DND-41 (cell line): ENCODE results near the gene TM4SF1.

Experiments used
- ATAC-seq: fragments of 200-7000 bp; cut with Tn5 transposase; 3 replicates; pipeline ENCODE4 v1.9.1; 2021; ENCODE audit warnings: low read depth; ENCODE audit not compliant: insufficient read depth
- DNase-seq: peaks from one replicate; pipeline ENCODE4 v3.0.0-alpha.2; 2020
- H2AFZ ChIP-seq: 2 replicates; pipeline ENCODE4 v1.6.0; 2012; ENCODE audit warnings: low read depth, low read length
- H3K27ac ChIP-seq: 2 replicates; pipeline ENCODE4 v1.5.1; 2012; ENCODE audit warnings: low read length, inconsistent platforms
- H3K27me3 ChIP-seq: fragments of 200-600 bp; sonication (generic); 2 replicates; pipeline ENCODE4 v1.6.0; 2012; ENCODE audit warnings: low read length, mild to moderate bottlenecking, inconsistent platforms; ENCODE audit not compliant: insufficient read depth, poor library complexity
- H3K36me3 ChIP-seq: 2 replicates; pipeline ENCODE4 v1.5.1; 2012; ENCODE audit warnings: low read length, inconsistent platforms; ENCODE audit not compliant: insufficient read depth
- H3K4me1 ChIP-seq: 2 replicates; pipeline ENCODE4 v1.5.1; 2012; ENCODE audit warnings: mild to moderate bottlenecking, low read length; ENCODE audit not compliant: insufficient read depth
- H3K4me2 ChIP-seq: 2 replicates; pipeline ENCODE4 v1.6.0; 2012; ENCODE audit warnings: mild to moderate bottlenecking, moderate library complexity, low read length, inconsistent platforms; ENCODE audit not compliant: insufficient read depth
- H3K4me3 ChIP-seq, 2 experiments: fragments of 200-600 bp in 1 of 2; shearing (Covaris generic) in 1 of 2; 2 replicates each; pipeline ENCODE4 v1.5.1; 2012 to 2016; ENCODE audit warnings: inconsistent platforms in 2 of 2, low read length in 2 of 2, mild to moderate bottlenecking in 2 of 2, low read depth in 1 of 2, moderate library complexity in 1 of 2
- H3K79me2 ChIP-seq: 2 replicates; pipeline ENCODE4 v1.6.0; 2012; ENCODE audit warnings: low read length, inconsistent platforms; ENCODE audit not compliant: insufficient read depth
- H3K9ac ChIP-seq: 2 replicates; pipeline ENCODE4 v1.6.0; 2012; ENCODE audit warnings: low read depth, mild to moderate bottlenecking, inconsistent platforms, low read length, moderate library complexity
- H3K9me3 ChIP-seq: 2 replicates; pipeline ENCODE4 v1.5.1; 2012; ENCODE audit warnings: low read length, moderate library complexity, mild to moderate bottlenecking, inconsistent platforms; ENCODE audit not compliant: insufficient read depth, severe bottlenecking
- H4K20me1 ChIP-seq: 2 replicates; pipeline ENCODE4 v1.6.0; 2012; ENCODE audit warnings: low read length; ENCODE audit not compliant: insufficient read depth
- EZH2 ChIP-seq: IDR thresholded peaks from 3 replicates; pipeline ENCODE4 v1.6.1; 2012; ENCODE audit warnings: borderline replicate concordance, low read depth, mild to moderate bottlenecking, moderate library complexity, low read length, inconsistent platforms; ENCODE audit not compliant: severe bottlenecking
- TF ChIP-seq, protein P1 (sequence below): IDR thresholded peaks from 2 replicates; pipeline ENCODE4 v1.5.1; 2012; ENCODE audit warnings: borderline replicate concordance, low read length, moderate library complexity, mild to moderate bottlenecking; ENCODE audit not compliant: poor library complexity, severe bottlenecking; ENCODE audit errors: extremely low read depth

Gene TM4SF1

DNA sequence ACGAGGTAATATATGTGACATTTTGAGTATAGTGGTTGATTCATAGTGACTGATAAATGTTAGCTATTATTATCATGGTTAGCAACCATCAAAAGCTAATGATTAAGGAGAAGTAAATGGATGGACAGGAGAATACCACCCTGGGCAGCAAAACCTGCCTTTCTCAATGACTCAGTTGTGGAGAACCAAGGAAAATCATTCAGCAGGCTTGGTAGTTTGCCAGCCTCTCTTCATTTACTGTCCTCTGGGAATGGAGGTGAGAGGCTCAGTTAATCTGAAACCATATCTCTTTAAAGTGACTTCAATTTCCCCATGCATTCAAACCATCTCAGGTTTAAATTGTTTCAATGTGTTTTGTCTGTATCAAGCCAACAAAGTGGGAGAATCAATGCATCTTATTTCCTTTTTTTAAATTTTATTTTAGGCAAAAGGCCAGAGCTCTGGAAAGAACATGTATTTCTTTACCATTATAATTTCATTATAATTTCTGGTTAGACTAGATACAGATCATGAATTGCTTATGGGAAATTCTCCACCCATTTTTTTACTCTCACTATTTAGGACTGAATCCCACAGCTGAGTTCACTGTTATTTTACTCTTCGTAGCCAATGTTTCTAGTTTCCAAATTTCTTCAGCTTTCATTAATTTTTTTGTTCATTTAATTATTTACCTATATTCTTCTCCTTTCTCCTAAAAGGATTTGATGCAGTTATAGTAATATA is 46.7 kb downstream of the TM4SF1 start:
- no peaks in the 10 kb centered on the region for H3K36me3 ChIP-seq
- ATAC-seq (no peak), DNase-seq (no peak)
- H4K20me1 ChIP-seq = no peaks in the 10 kb centered on the region
- H3K4me1 ChIP-seq = no peaks in the 10 kb centered on the region
- no peak overlapping the region for H3K9ac ChIP-seq
- no peak overlapping the region for H3K27ac ChIP-seq
- H3K79me2 ChIP-seq = no peaks in the 10 kb centered on the region
- H3K27me3 ChIP-seq = peaks cover 3% of the 10 kb centered on the region
- no peaks in the 10 kb centered on the region for H3K9me3 ChIP-seq
- no peak overlapping the region for H2AFZ ChIP-seq
- TF ChIP-seq EZH2 = no peak
- TF ChIP-seq, protein P1, sequence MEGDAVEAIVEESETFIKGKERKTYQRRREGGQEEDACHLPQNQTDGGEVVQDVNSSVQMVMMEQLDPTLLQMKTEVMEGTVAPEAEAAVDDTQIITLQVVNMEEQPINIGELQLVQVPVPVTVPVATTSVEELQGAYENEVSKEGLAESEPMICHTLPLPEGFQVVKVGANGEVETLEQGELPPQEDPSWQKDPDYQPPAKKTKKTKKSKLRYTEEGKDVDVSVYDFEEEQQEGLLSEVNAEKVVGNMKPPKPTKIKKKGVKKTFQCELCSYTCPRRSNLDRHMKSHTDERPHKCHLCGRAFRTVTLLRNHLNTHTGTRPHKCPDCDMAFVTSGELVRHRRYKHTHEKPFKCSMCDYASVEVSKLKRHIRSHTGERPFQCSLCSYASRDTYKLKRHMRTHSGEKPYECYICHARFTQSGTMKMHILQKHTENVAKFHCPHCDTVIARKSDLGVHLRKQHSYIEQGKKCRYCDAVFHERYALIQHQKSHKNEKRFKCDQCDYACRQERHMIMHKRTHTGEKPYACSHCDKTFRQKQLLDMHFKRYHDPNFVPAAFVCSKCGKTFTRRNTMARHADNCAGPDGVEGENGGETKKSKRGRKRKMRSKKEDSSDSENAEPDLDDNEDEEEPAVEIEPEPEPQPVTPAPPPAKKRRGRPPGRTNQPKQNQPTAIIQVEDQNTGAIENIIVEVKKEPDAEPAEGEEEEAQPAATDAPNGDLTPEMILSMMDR = no peak
- no peak overlapping the region for H3K4me2 ChIP-seq
- H3K4me3 ChIP-seq = no peak overlapping the region

DNA sequence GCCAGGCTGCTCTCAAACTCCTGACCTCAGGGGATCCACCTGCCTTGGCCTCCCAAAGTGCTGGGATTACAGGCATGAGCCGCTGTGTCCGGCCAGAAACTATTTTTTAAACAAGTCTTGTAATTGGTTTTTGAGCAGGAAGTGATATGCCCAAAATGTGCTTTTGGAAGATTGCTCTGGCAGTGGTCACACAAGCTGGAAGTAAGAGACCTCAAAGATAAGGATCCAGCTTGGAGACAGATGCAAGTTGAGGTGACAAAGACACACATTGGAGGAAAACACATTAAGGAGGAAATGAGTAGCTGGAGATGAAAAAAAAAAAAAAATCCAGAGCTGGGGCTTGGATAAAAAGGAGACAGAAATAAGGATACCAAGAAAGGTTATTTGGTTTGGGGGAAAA is 50.3 kb downstream of the TM4SF1 start:
- no peak for TF ChIP-seq EZH2
- TF ChIP-seq, protein P1 = no peak
- H3K27ac ChIP-seq = no peak overlapping the region
- H3K4me1 ChIP-seq = no peaks in the 10 kb centered on the region

DNA sequence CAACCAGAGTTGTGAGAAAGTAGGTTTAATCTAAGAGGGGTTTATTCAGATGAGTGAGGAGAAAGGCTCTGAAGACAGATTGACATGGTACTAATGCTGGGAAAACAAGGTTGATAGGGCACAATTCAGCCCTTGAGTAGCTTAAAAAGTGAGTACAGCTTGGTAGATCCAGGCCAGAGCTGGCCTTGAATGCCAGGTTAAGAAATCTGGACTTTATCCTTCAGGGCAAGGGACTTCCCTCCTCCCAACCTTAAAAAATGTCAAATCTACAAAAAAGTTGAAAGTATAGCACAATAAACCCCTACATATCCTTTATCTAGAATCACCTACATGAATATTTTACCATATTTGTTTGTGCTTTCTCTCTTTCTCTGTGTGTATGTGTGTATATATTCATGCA is 51.9 kb downstream of the TM4SF1 start:
- no peak overlapping the region for H3K4me2 ChIP-seq
- H3K27me3 ChIP-seq = peaks cover 3% of the 10 kb centered on the region
- no peak overlapping the region for H2AFZ ChIP-seq
- H3K4me3 ChIP-seq = no peak overlapping the region
- no peaks in the 10 kb centered on the region for H3K36me3 ChIP-seq
- DNase-seq (no peak), ATAC-seq (no peak)
- H3K27ac ChIP-seq = no peak overlapping the region
- no peak overlapping the region for H3K9ac ChIP-seq
- H3K9me3 ChIP-seq = no peaks in the 10 kb centered on the region
- TF ChIP-seq EZH2 = no peak
- TF ChIP-seq, protein P1 = no peak
- H3K4me1 ChIP-seq = no peaks in the 10 kb centered on the region
- no peaks in the 10 kb centered on the region for H3K79me2 ChIP-seq
- H4K20me1 ChIP-seq = no peaks in the 10 kb centered on the region

More for the DNA sequence above, 50.3 kb downstream of the TM4SF1 start:
- no peak overlapping the region for H3K4me3 ChIP-seq
- H2AFZ ChIP-seq = no peak overlapping the region
- H3K9me3 ChIP-seq = no peaks in the 10 kb centered on the region
- no peak overlapping the region for H3K9ac ChIP-seq
- H3K79me2 ChIP-seq = no peaks in the 10 kb centered on the region
- DNase-seq (no peak), ATAC-seq (no peak)
- no peak overlapping the region for H3K4me2 ChIP-seq
- no peaks in the 10 kb centered on the region for H3K36me3 ChIP-seq
- no peaks in the 10 kb centered on the region for H4K20me1 ChIP-seq
- H3K27me3 ChIP-seq = peaks cover 3% of the 10 kb centered on the region
